IMR-90 (cell line): ENCODE results near the gene SLX4IP. TPM values are rescaled to one million over a fixed set of nuclear protein-coding genes. Genes with fewer than 3 reads are reported as not detected.

Experiments
- ATAC-seq: fragments of 200-7000 bp; cut with Tn5 transposase; 2 replicates; pipeline ENCODE4 v1.9.1; 2020; ENCODE audit warnings: low read depth, mild to moderate bottlenecking, moderate library complexity
- BruUV-seq: library from RNA; stranded (reverse); fragments of 400-500 nt; replicated peaks from 2 replicates; lab custom pipeline; 2021; lab: Mats Ljungman, UMichigan
- CTCF ChIA-PET: fragments of 300-600 bp; formaldehyde crosslinking; extraction: SDS; loops from one replicate; lab custom pipeline; 2021; ENCODE audit warnings: antibody characterized with exemption; lab: Yijun Ruan, JAX
- POLR2A ChIA-PET: fragments of 300-600 bp; sonication (Branson Sonifier 250); formaldehyde crosslinking; loops from one replicate; lab custom pipeline; 2022; ENCODE audit warnings: antibody characterized with exemption; ENCODE audit not compliant: unreplicated experiment; lab: Charles Lee
- DNase-seq: peaks from one replicate; pipeline ENCODE4 v3.0.0; 2013
- H2AFZ ChIP-seq: replicated peaks from 2 replicates; pipeline ENCODE3; 2013; ENCODE audit warnings: low read length, mild to moderate bottlenecking; ENCODE audit not compliant: poor library complexity
- H2AK5ac ChIP-seq: 2 replicates; pipeline ENCODE4 v1.6.1; 2013; ENCODE audit warnings: low read depth, low read length, inconsistent platforms
- H2AK9ac ChIP-seq: replicated peaks from 2 replicates; pipeline ENCODE3; 2013; ENCODE audit warnings: mild to moderate bottlenecking, low read depth, low read length, moderate library complexity; ENCODE audit not compliant: poor library complexity
- H2BK120ac ChIP-seq: 2 replicates; pipeline ENCODE4 v1.6.1; 2013; ENCODE audit warnings: low read depth, low read length, inconsistent platforms
- H2BK15ac ChIP-seq: 3 replicates; pipeline ENCODE4 v1.6.1; 2013; ENCODE audit warnings: low read depth, low read length, inconsistent platforms
- H2BK20ac ChIP-seq: 2 replicates; pipeline ENCODE4 v1.6.1; 2013; ENCODE audit warnings: low read depth, mild to moderate bottlenecking, inconsistent platforms, low read length, moderate library complexity
- H2BK5ac ChIP-seq: 2 replicates; pipeline ENCODE4 v1.6.1; 2013; ENCODE audit warnings: mild to moderate bottlenecking, low read depth, low read length, inconsistent platforms; ENCODE audit not compliant: poor library complexity, severe bottlenecking
- H3K14ac ChIP-seq: replicated peaks from 2 replicates; pipeline ENCODE4 v1.6.1; 2013; ENCODE audit warnings: low read depth, low read length, inconsistent platforms
- H3K18ac ChIP-seq: 2 replicates; pipeline ENCODE4 v1.6.1; 2013; ENCODE audit warnings: low read depth, low read length, control low read depth
- H3K23ac ChIP-seq: 2 replicates; pipeline ENCODE4 v1.6.1; 2013; ENCODE audit warnings: low read depth, low read length, inconsistent platforms
- H3K27ac ChIP-seq: 2 replicates; pipeline ENCODE4 v1.5.1; 2013; ENCODE audit warnings: mild to moderate bottlenecking, control low read depth, low read length; ENCODE audit not compliant: insufficient read depth
- H3K27me3 ChIP-seq: 2 replicates; pipeline ENCODE4 v1.6.1; 2013; ENCODE audit warnings: low read length; ENCODE audit not compliant: control insufficient read depth, insufficient read depth
- H3K36me3 ChIP-seq: 2 replicates; pipeline ENCODE4 v1.6.1; 2013; ENCODE audit warnings: low read length, mixed read lengths; ENCODE audit not compliant: control insufficient read depth, insufficient read depth
- H3K4ac ChIP-seq: 2 replicates; pipeline ENCODE4 v1.6.1; 2013; ENCODE audit warnings: low read depth, low read length, inconsistent platforms
- H3K4me1 ChIP-seq: 2 replicates; pipeline ENCODE4 v1.6.1; 2013; ENCODE audit warnings: low read length, mixed read lengths; ENCODE audit not compliant: control insufficient read depth, insufficient read depth
- H3K4me2 ChIP-seq: 2 replicates; pipeline ENCODE4 v1.6.1; 2013; ENCODE audit warnings: low read depth, mild to moderate bottlenecking, control low read depth, low read length, moderate library complexity
- H3K4me3 ChIP-seq: 2 replicates; pipeline ENCODE4 v1.5.1; 2013; ENCODE audit warnings: low read depth, mild to moderate bottlenecking, control low read depth, low read length, moderate library complexity; ENCODE audit not compliant: insufficient read depth
- H3K56ac ChIP-seq: 2 replicates; pipeline ENCODE4 v1.6.1; 2013; ENCODE audit warnings: low read length, inconsistent platforms; ENCODE audit not compliant: insufficient read depth; ENCODE audit errors: extremely low read depth
- H3K79me1 ChIP-seq, 2 experiments: 2 replicates each; pipeline ENCODE4 v1.6.1; 2013; ENCODE audit warnings: low read length in 2 of 2, inconsistent platforms in 1 of 2, low read depth in 1 of 2
- H3K9ac ChIP-seq: 2 replicates; pipeline ENCODE4 v1.6.1; 2013; ENCODE audit warnings: low read depth, low read length, control low read depth
- H3K9me1 ChIP-seq: 2 replicates; pipeline ENCODE4 v1.6.1; 2013; ENCODE audit warnings: low read length, inconsistent platforms; ENCODE audit not compliant: insufficient read depth
- H3K9me3 ChIP-seq: 2 replicates; pipeline ENCODE4 v1.6.1; 2013; ENCODE audit warnings: low read length; ENCODE audit not compliant: control insufficient read depth, insufficient read depth
- H4K20me1 ChIP-seq: 2 replicates; pipeline ENCODE4 v1.6.1; 2013; ENCODE audit warnings: low read length, inconsistent platforms; ENCODE audit not compliant: insufficient read depth
- H4K5ac ChIP-seq: 2 replicates; pipeline ENCODE4 v1.6.1; 2013; ENCODE audit warnings: mild to moderate bottlenecking, low read depth, low read length, control low read depth
- H4K8ac ChIP-seq, 2 experiments: 2 replicates each; pipeline ENCODE4 v1.6.1; 2013; ENCODE audit warnings: low read depth in 2 of 2, low read length in 2 of 2, control low read depth in 1 of 2, inconsistent platforms in 1 of 2
- H4K91ac ChIP-seq: 2 replicates; pipeline ENCODE4 v1.6.1; 2013; ENCODE audit warnings: low read depth, low read length, inconsistent platforms; ENCODE audit not compliant: insufficient read depth
- BHLHE40 ChIP-seq: fragments of 150-350 bp; IDR thresholded peaks from 2 replicates; pipeline ENCODE4 v1.6.1; 2016; ENCODE audit warnings: mild to moderate bottlenecking, low read depth, low read length
- CHD1 ChIP-seq: IDR thresholded peaks from 2 replicates; pipeline ENCODE4 v1.6.1; 2012; ENCODE audit warnings: low read depth, low read length, improper control_type of control experiment
- CTCF ChIP-seq: conservative IDR thresholded peaks from 2 replicates; pipeline ENCODE4 v1.5.1; 2012; ENCODE audit warnings: mild to moderate bottlenecking, low read depth, low read length, improper control_type of control experiment
- ELK1 ChIP-seq: fragments of 150-350 bp; IDR thresholded peaks from 2 replicates; pipeline ENCODE4 v1.6.1; 2016; ENCODE audit warnings: low read depth, mild to moderate bottlenecking, low read length, moderate library complexity, borderline replicate concordance
- FOS ChIP-seq: fragments of 150-350 bp; IDR thresholded peaks from 2 replicates; pipeline ENCODE4 v1.6.1; 2016; ENCODE audit warnings: low read depth, low read length
- MAFK ChIP-seq: IDR thresholded peaks from 2 replicates; pipeline ENCODE4 v1.6.1; 2012; ENCODE audit warnings: low read depth, low read length, improper control_type of control experiment
- MAZ ChIP-seq: IDR thresholded peaks from 2 replicates; pipeline ENCODE4 v1.6.1; 2012; ENCODE audit warnings: low read depth, mild to moderate bottlenecking, low read length, improper control_type of control experiment, moderate library complexity, borderline replicate concordance
- MXI1 ChIP-seq: IDR thresholded peaks from 2 replicates; pipeline ENCODE4 v1.6.1; 2012; ENCODE audit warnings: low read depth, mild to moderate bottlenecking, low read length, moderate library complexity, borderline replicate concordance
- NFE2L2 ChIP-seq: fragments of 150-350 bp; IDR thresholded peaks from 2 replicates; pipeline ENCODE4 v1.6.1; 2016; ENCODE audit warnings: low read depth, mild to moderate bottlenecking, low read length
- POLR2A ChIP-seq: IDR thresholded peaks from 2 replicates; pipeline ENCODE4 v1.6.1; 2012; ENCODE audit warnings: mild to moderate bottlenecking, low read depth, low read length
- RAD21 ChIP-seq: IDR thresholded peaks from 2 replicates; pipeline ENCODE4 v1.6.1; 2012; ENCODE audit warnings: low read length, improper control_type of control experiment
- RCOR1 ChIP-seq: IDR thresholded peaks from 2 replicates; pipeline ENCODE4 v1.6.1; 2012; ENCODE audit warnings: mild to moderate bottlenecking, low read length, improper control_type of control experiment; ENCODE audit not compliant: insufficient replicate concordance
- RFX5 ChIP-seq: IDR thresholded peaks from 2 replicates; pipeline ENCODE4 v1.8.0; 2012; ENCODE audit warnings: low read depth, mild to moderate bottlenecking, low read length, moderate library complexity
- SMC3 ChIP-seq: fragments of 150-350 bp; IDR thresholded peaks from 2 replicates; pipeline ENCODE4 v1.6.1; 2016; ENCODE audit warnings: low read depth, mild to moderate bottlenecking, antibody characterized with exemption, low read length, moderate library complexity
- WGBS, 2 experiments: methylation state at CpG; one replicate each; pipeline versions ENCODE4 v1.1.5 to v1.1.7; 2013; ENCODE audit warnings: missing lambda C conversion rate in 2 of 2; ENCODE audit not compliant: insufficient read length in 1 of 2; ENCODE audit errors: extremely low coverage in 2 of 2; 5-methylcytosine and 5-hydroxymethylcytosine counted together
- dilution Hi-C: fragments of 300-500 bp; cut with HindIII; formaldehyde crosslinking; loops from one replicate; pipeline ENCODE4 v1.14.3; 2018; ENCODE audit warnings: low sequenced_read_pairs; ENCODE audit not compliant: unreplicated experiment
- in situ Hi-C: fragments of 300-500 bp; cut with MboI; formaldehyde crosslinking; loops from 3 replicates; pipeline ENCODE4 v1.14.3; 2019; ENCODE audit warnings: low sequenced_read_pairs, inconsistent platforms, mixed read lengths
- intact Hi-C: fragments of 100-400 bp; cut with micrococcal nuclease; formaldehyde crosslinking; loops from 2 replicates; pipeline ENCODE4 v1.10.0; 2022
- polyA plus RNA-seq, 3 experiments: library from polyadenylated mRNA; depleted of rRNA; stranded (reverse); fragments of >200 nt; gene quantifications; 2 replicates each; pipeline ENCODE4 v1.2.3, GENCODE V29; 2012; ENCODE audit warnings: low replicate concordance in 1 of 3
- total RNA-seq: library from RNA; depleted of rRNA; stranded (reverse); fragments of >200 nt; gene quantifications from 2 replicates; pipeline ENCODE4 v1.2.3, GENCODE V29; 2012

The SLX4IP gene
- total and polyA plus RNA-seq, 2 of the 4 experiments (the other 2 are of a cell fraction): 1.3 to 5.9 TPM

- Histone ChIP-seq H2BK15ac (peak overlapping the region; percentile 16; the same call in 1 of the 3 replicates), H3K9me1 (peaks cover 9% of the 10 kb centered on the region)
These were observed 75.1 kb downstream of the SLX4IP start for GRCh38 chr20:10510216-10510615.

More at GRCh38 chr20:10510216-10510615, 75.1 kb downstream of the SLX4IP start:
- ChIA-PET CTCF (no interaction called here), POLR2A (no interaction called here)
- H3K56ac ChIP-seq: no peak overlapping the region
- H3K27me3 ChIP-seq: no peaks in the 10 kb centered on the region
- BruUV-seq: no TSS peak
- H3K4me1 ChIP-seq: peaks cover 24% of the 10 kb centered on the region
- H2AK5ac ChIP-seq: peak overlapping the region; percentile 74
- H2AFZ ChIP-seq: no peak overlapping the region
- H3K4ac ChIP-seq: peak overlapping the region; percentile 55
- WGBS, 2 experiments: no CpG with 5 or more reads among the region's 3 CpGs
- in situ Hi-C loops (no loop called here), intact Hi-C loops (loop anchor here (5.0 kb wide), 1 partner anchor 33 kb away; no protein-coding TSS in a partner anchor), dilution Hi-C loops (no loop called here)
- H3K14ac ChIP-seq: peak overlapping the region; percentile 43; the same call in 1 of the 2 replicates
- peak overlapping the region; percentile 26; the same call in 1 of the 2 replicates for H4K5ac ChIP-seq
- H3K9ac ChIP-seq: no peak overlapping the region
- H2BK5ac ChIP-seq: no peak overlapping the region
- H4K20me1 ChIP-seq: no peaks in the 10 kb centered on the region
- peak overlapping the region; percentile 24; the same call in 1 of the 2 replicates for H3K18ac ChIP-seq
- no peak overlapping the region for H2AK9ac ChIP-seq
- DNase-seq (no peak), ATAC-seq (no peak)
- H2BK120ac ChIP-seq: peak overlapping the region; percentile 63
- H3K23ac ChIP-seq: no peak overlapping the region
- no peaks in the 10 kb centered on the region for H3K36me3 ChIP-seq
- H3K79me1 ChIP-seq: peaks cover 7 to 37% of the 10 kb centered on the region in 2 experiments
- peak overlapping the region; percentile 44; the same call in 1 of the 2 replicates for H4K91ac ChIP-seq
- no peak overlapping the region for H3K27ac ChIP-seq
- no peak overlapping the region for H3K4me2 ChIP-seq
- H2BK20ac ChIP-seq: 0 out of 2 replicates have a peak overlapping the region, but pooled peaks have one; percentile 27
- no peak overlapping the region for H3K4me3 ChIP-seq
- H3K9me3 ChIP-seq: no peaks in the 10 kb centered on the region
- no peak overlapping the region for H4K8ac ChIP-seq
- no peak for TF ChIP-seq MXI1
- TF ChIP-seq BHLHE40: no peak
- no peak for TF ChIP-seq NFE2L2
- TF ChIP-seq MAFK: no peak
- no peak for TF ChIP-seq CHD1
- TF ChIP-seq POLR2A: no peak
- TF ChIP-seq CTCF: no peak
- TF ChIP-seq RAD21: no peak
- no peak for TF ChIP-seq ELK1
- TF ChIP-seq RCOR1: no peak
- TF ChIP-seq RFX5: no peak
- no peak for TF ChIP-seq MAZ
- no peak for TF ChIP-seq SMC3
- TF ChIP-seq FOS: no peak
